Immature natural killer cell (primary cell): ENCODE data around the gene KCNN3. TPM values are rescaled to one million over a fixed set of nuclear protein-coding genes. Genes with fewer than 3 reads are reported as not detected.

ENCODE experiments used
- DNase-seq, 3 donors: peaks; one replicate each; pipeline ENCODE4 v3.0.0; 2022; ENCODE audit warnings: mixed read lengths in 1 of 3
- H3K27ac Mint-ChIP-seq, 6 donors: one replicate each; pipeline ENCODE4 v1.8.0; 2020; ENCODE audit warnings: mixed read lengths in 6 of 6, mild to moderate bottlenecking in 5 of 6, inconsistent platforms in 4 of 6, moderate library complexity in 3 of 6
- H3K27me3 Mint-ChIP-seq, 3 donors: one replicate each; pipeline ENCODE4 v1.8.0; 2020 to 2021; ENCODE audit warnings: low read depth in 3 of 3, mild to moderate bottlenecking in 3 of 3, mixed read lengths in 3 of 3, moderate library complexity in 3 of 3, inconsistent platforms in 1 of 3
- H3K36me3 Mint-ChIP-seq, 3 donors: one replicate each; pipeline ENCODE4 v1.8.0; 2020; ENCODE audit warnings: mixed read lengths in 3 of 3, inconsistent platforms in 2 of 3, mild to moderate bottlenecking in 2 of 3
- H3K4me1 Mint-ChIP-seq, 2 donors: one replicate each; pipeline ENCODE4 v1.8.0; 2020; ENCODE audit warnings: inconsistent platforms in 2 of 2, mild to moderate bottlenecking in 2 of 2, mixed read lengths in 2 of 2, moderate library complexity in 1 of 2
- H3K4me3 Mint-ChIP-seq, 5 donors: one replicate each; pipeline ENCODE4 v1.8.0; 2020; ENCODE audit warnings: mild to moderate bottlenecking in 5 of 5, mixed read lengths in 5 of 5, inconsistent platforms in 3 of 5, moderate library complexity in 3 of 5
- H3K9me3 Mint-ChIP-seq, 6 donors: one replicate each; pipeline ENCODE4 v1.8.0; 2020; ENCODE audit warnings: mild to moderate bottlenecking in 6 of 6, mixed read lengths in 6 of 6, inconsistent platforms in 4 of 6, moderate library complexity in 3 of 6
- polyA plus RNA-seq, 3 donors: library from polyadenylated mRNA; unstranded; fragments of 300-500 nt; fragmentation: Illumina TruSeq; gene quantifications; one replicate each; pipeline ENCODE4 v1.2.3, GENCODE V29; 2021

KCNN3 gene
- polyA plus RNA-seq, 3 donors from 2014 or later: not detected

DNA sequence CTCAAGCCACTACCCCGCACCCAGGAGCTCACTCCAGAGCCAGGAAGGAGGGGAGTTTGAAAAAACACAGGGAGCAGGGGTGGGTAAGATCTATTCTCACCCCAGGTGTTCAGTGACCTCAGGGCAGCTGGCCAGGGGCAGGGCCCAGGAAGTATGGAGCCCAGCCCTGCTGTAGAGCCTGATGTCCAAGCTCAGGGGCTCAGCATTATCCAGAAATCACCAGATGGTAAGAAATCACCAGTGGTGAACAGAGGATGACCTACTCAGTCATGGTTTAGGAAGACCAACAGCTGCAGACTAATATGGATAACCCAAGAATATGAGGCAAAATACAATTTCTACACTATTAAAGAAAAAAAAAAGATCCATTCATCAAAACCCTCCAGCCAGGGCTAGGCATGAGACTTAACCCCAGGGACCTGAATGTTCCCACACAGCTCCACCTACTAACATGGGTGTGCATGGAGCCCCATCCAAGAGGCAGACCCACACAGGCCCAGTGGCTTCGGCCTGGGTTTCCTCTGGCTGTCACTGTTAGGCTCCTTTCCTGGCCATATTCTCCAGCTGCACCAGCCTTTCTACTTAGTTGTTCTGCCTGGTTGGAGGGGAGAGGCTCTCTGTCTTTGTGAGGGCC lies 67.6 kb downstream of the KCNN3 start:
- Mint-ChIP-seq H3K4me3 (no peak overlapping the region), H3K27me3 (peaks cover 5 to 8% (median 5%) of the 10 kb centered on the region in 3 donors), H3K36me3 (no peaks in the 10 kb centered on the region), H3K9me3 (peaks cover 0 to 4% (median 0%) of the 10 kb centered on the region in 6 donors), H3K27ac (no peak overlapping the region), H3K4me1 (peaks cover 0 to 5% of the 10 kb centered on the region in 2 donors)
- DNase-seq: no peak

DNA sequence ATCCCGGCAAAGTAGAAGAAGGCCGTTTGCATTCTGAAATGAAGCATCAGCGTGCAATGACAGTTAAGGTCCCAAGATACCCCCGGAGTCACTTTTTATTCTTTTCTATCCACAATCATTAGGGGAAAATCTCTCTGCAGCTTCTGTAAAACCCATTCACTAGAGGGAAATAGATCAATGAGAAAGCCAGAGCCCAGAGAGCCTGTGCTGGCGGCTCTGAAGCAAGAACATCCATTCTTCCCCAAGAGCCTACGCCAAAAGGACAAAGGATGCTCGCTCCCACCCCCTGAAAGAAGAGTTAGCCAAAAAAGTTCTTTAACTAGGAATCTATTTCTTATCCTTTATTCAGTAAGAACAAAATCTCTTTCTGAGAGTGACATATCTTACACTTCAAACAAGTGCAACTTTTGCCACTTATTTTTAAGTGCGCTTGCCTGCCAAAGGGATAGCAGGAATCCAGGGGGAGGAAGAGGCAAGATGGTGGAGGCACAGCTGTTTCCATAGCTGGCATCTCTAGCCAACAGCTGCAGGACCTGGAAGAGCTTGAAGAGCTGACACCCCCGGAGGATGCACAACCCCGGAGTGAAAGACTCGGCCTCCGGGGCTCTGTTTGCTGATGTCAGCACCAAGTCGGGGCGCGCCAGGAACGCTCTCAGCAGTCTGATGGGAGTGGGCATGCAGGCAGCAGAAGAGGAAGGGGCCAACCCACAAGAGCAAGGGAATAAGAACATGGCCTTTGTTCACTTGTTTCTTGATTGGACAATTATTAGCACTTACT lies 68.7 kb downstream of the KCNN3 start:
- DNase-seq: no peak
- no peak overlapping the region for H3K4me3 Mint-ChIP-seq
- no peaks in the 10 kb centered on the region for H3K4me1 Mint-ChIP-seq
- H3K36me3 Mint-ChIP-seq: no peaks in the 10 kb centered on the region
- no peak overlapping the region for H3K27ac Mint-ChIP-seq
- H3K27me3 Mint-ChIP-seq: peaks cover 2 to 12% (median 3%) of the 10 kb centered on the region in 3 donors
- peaks cover 0 to 1% (median 0%) of the 10 kb centered on the region in 6 donors for H3K9me3 Mint-ChIP-seq

DNA sequence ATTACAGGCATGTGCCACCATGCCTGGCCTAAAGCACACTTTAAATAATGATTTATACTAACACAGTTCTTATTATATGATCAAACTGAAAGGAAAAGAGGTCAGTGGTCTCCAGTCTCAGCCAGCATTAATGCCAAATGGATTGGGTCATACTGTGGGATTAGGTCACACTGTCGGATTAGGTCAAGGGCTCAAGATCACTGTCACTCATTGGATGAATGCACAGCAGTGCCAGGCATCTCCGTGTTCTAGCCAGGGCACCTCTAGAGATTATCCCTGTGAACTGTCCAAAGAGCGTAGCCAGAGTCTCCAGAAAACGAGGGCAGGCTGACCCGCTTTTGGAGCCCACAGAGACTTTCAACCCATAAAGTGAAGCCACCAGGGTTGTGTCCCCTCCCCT lies 70.9 kb downstream of the KCNN3 start:
- Mint-ChIP-seq H3K4me1 (no peaks in the 10 kb centered on the region), H3K27ac (no peak overlapping the region), H3K36me3 (no peaks in the 10 kb centered on the region), H3K9me3 (no peaks in the 10 kb centered on the region), H3K27me3 (peaks cover 2 to 8% (median 5%) of the 10 kb centered on the region in 3 donors), H3K4me3 (no peak overlapping the region)
- DNase-seq: no peak

DNA sequence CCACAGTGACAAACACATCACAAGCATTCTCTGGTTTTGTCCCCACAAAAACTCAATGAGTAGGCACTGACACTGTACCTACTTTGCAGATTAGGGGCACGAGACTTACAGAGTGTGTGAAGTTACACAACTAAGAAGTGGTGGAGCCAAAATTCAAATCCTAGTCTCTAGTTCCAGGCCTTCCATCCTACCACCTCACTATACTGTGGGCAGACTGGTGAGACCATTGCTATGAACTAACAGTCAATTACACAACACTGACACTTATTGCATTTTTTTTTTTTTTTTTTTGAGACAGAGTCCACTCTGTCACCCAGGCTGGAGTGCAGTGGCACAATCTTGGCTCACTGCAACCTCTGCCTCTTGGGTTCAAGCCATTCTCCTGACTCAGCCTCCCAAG lies 71.4 kb downstream of the KCNN3 start:
- no peaks in the 10 kb centered on the region for H3K36me3 Mint-ChIP-seq
- peaks cover 2 to 8% (median 5%) of the 10 kb centered on the region in 3 donors for H3K27me3 Mint-ChIP-seq
- no peaks in the 10 kb centered on the region for H3K9me3 Mint-ChIP-seq
- H3K4me1 Mint-ChIP-seq: no peaks in the 10 kb centered on the region
- no peak overlapping the region for H3K4me3 Mint-ChIP-seq
- H3K27ac Mint-ChIP-seq: no peak overlapping the region
- no peak for DNase-seq

DNA sequence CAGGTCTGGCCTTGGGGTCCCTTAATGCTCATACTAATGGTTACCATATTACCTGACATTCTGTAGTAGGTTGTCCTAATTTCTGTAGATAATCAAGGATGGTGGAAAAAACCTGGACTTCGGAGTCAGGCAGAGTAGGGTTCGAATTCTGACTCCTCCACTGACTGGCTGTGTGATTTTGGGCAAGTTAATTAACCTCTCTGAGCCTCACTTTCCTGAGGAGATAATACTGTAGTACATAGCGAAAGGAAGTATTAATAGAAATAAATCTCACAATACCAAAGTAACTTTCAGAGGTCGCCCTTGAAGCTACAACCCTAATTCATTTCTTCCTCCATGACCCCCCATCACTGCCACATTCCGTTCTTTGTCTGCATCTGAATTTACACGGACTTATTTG lies 72.9 kb downstream of the KCNN3 start:
- Mint-ChIP-seq H3K9me3 (no peaks in the 10 kb centered on the region), H3K4me3 (no peak overlapping the region), H3K27ac (no peak overlapping the region), H3K36me3 (no peaks in the 10 kb centered on the region), H3K4me1 (peaks cover 0 to 8% of the 10 kb centered on the region in 2 donors), H3K27me3 (peaks cover 4 to 12% (median 4%) of the 10 kb centered on the region in 3 donors)
- no peak for DNase-seq

DNA sequence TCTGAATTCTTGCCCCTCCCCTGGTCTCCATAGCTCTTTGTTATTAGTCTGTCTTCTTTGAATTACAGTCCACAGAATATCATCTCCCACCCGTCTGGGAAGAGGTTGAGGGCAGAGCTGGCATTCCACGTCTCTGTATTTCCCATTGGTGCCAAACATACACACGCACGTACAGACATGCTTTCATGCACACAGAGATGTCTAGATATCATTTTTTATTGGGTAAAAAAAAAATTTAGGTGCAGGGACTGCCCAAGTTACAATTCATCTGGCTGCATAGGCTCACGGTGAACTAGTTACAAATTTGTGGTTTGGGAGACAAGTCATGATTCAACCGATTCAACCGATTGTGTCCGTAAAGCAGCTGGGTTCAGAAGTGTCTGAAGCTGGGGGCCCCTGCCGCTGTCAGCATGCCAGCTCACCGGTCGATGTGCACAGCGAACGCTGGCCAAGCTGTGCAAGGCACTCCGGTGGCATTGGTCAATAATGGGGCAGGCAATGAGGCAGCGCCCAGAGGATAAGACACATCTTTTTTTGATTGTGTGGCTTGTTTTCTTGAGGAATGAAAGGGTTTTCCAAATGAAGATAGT lies 73.7 kb downstream of the KCNN3 start:
- Mint-ChIP-seq H3K27ac (no peak overlapping the region), H3K4me1 (peaks cover 7 to 16% of the 10 kb centered on the region in 2 donors), H3K36me3 (no peaks in the 10 kb centered on the region)

DNA sequence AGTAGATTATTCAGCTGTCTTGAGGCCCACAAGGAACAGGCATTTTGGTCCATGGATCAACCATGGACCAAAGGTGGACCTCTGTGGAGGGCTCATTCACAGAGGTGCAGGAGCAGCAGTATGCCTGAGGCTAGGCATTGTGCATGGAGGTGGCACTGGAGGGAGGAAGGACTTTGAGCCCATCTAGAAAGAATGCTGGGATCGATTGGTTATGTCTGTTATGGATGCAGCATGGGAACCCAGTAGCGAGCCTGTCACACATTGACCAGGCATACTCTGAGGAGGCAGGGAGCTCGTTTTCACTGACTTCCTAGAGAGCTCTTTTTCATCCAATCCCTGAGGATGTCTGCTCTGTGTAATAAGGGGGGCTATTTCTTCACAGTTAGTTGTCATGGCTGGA lies 75.5 kb downstream of the KCNN3 start:
- no peaks in the 10 kb centered on the region for H3K9me3 Mint-ChIP-seq
- no peak overlapping the region for H3K4me3 Mint-ChIP-seq
- peaks cover 11 to 21% of the 10 kb centered on the region in 2 donors for H3K4me1 Mint-ChIP-seq
- H3K36me3 Mint-ChIP-seq: peaks cover 0 to 4% (median 0%) of the 10 kb centered on the region in 3 donors
- no peak overlapping the region for H3K27ac Mint-ChIP-seq
- DNase-seq: no peak
- H3K27me3 Mint-ChIP-seq: peaks cover 5 to 16% (median 7%) of the 10 kb centered on the region in 3 donors

More for the DNA sequence above, 73.7 kb downstream of the KCNN3 start:
- no peak for DNase-seq
- peaks cover 4 to 13% (median 7%) of the 10 kb centered on the region in 3 donors for H3K27me3 Mint-ChIP-seq
- no peak overlapping the region for H3K4me3 Mint-ChIP-seq
- H3K9me3 Mint-ChIP-seq: no peaks in the 10 kb centered on the region

DNA sequence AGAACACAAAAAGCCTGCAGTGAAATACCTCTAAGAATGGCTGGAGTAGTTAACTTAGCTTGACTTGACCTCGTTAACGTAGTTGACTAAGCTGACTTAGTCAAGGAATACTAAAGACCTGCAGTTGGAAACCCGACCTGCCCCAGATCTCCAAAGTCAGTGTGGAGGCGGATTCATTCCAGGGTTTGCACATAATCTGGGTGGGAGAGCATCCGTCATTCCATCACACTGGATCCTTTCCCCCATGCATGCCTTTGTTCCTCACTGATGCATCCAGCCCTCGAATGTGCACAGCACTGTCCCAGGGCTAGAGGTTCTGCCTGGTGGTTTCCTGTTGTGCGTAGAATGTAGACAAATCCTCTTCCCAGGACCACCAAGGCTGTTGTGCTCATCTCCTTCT lies 76.4 kb downstream of the KCNN3 start:
- DNase-seq: no peak
- Mint-ChIP-seq H3K36me3 (peaks cover 0 to 4% (median 0%) of the 10 kb centered on the region in 3 donors), H3K4me3 (no peak overlapping the region), H3K27me3 (peaks cover 5 to 16% (median 8%) of the 10 kb centered on the region in 3 donors), H3K4me1 (peaks cover 11 to 21% of the 10 kb centered on the region in 2 donors), H3K9me3 (no peaks in the 10 kb centered on the region), H3K27ac (no peak overlapping the region)

DNA sequence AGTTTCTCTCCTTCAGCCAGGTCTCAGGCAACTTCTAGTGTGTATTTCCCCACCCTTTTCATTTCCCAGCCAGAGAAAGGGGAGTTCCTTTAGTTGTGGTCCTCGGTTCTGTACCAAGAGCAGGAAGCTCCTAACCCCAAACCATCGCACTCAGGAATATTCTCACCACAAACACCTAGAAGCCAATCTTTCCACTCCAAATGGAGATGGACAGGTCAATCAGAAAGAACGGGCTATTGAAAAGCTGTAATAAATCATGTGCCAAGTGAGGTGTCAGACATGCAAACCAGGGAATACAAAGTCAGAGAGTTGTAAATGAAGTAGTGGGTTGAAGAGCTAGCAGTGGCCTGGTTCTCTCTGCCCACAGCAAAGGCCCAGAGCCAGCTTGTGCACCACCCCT lies 77.2 kb downstream of the KCNN3 start:
- H3K4me1 Mint-ChIP-seq: peaks cover 11 to 21% of the 10 kb centered on the region in 2 donors
- DNase-seq: no peak
- H3K9me3 Mint-ChIP-seq: no peaks in the 10 kb centered on the region
- H3K27me3 Mint-ChIP-seq: peaks cover 5 to 16% (median 8%) of the 10 kb centered on the region in 3 donors
- no peak overlapping the region for H3K4me3 Mint-ChIP-seq
- H3K27ac Mint-ChIP-seq: no peak overlapping the region
- H3K36me3 Mint-ChIP-seq: peaks cover 0 to 4% (median 0%) of the 10 kb centered on the region in 3 donors

DNA sequence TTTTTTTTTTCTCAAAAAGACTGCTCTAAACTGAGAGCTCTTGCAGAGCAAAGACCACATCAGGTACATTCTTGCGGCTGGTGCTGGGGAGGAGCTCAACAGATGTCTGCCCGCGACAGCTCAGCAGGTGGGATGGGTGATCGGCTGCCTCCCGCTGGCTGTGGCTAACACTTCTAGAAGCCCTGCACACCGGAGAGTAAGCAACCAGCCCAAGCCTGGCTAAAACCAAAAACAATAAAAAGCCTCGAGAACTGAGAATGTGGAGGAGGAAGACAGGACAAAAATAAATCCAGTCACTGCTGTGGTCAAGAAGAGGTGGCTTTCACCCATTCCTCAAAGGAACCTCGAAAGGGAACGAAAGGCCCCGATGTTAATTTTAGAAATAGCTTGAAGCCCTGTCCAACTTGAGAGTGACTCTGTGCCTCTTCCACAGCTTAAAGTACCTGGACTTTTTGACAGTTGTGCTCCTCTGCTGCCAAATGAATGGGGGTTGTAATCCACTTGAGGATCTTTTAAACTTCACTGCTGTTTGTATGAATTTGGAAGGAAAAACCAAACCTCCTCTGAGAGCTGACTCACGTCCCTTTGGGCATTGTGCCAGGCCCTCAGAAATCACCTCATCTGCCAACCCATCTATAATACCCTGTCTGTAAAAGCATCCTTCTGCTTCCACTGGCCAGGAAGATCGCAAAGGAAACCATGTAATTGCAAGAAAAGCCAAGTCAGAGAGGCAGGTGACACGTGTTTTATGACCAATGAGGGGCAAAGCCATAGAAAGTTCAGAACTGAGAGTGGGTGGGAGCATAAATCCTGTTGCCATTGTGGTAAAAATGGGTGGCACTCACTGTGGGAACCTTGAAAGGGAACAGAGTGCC lies 78.6 kb downstream of the KCNN3 start:
- H3K4me1 Mint-ChIP-seq: peaks cover 11 to 21% of the 10 kb centered on the region in 2 donors
- peak; percentile 39 to 60 (median 43) for DNase-seq
- peaks cover 3 to 16% (median 5%) of the 10 kb centered on the region in 3 donors for H3K27me3 Mint-ChIP-seq
- peak overlapping the region; percentile 44 to 70 (median 59) for H3K4me3 Mint-ChIP-seq
- peaks cover 0 to 4% (median 0%) of the 10 kb centered on the region in 3 donors for H3K36me3 Mint-ChIP-seq
- peak overlapping the region in 5 of 6 donors; percentile 18 to 70 (median 30) for H3K27ac Mint-ChIP-seq
- H3K9me3 Mint-ChIP-seq: no peaks in the 10 kb centered on the region

DNA sequence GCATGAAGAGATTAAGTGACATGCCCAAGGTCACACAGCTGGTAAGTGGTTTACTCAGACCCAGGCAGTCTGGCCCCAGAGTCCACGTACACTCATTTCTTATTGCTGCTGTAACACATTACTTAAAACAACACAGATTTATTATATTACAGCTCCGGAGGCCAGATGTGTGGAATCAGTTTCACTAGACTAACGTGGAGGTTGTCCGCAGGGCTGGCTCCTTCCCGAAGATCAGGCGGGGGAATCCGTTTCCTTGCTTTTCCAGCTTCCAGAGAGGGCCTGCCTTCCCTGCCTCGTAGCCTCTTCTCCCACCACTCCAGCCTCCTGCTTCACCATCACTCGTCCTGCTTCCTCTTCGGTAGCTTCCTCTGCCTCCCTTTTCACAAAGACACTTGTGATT lies 81.2 kb downstream of the KCNN3 start:
- H3K9me3 Mint-ChIP-seq: peaks cover 0 to 2% (median 0%) of the 10 kb centered on the region in 6 donors
- H3K4me1 Mint-ChIP-seq: peaks cover 11 to 21% of the 10 kb centered on the region in 2 donors
- no peak overlapping the region for H3K27ac Mint-ChIP-seq
- H3K27me3 Mint-ChIP-seq: peaks cover 3 to 13% (median 4%) of the 10 kb centered on the region in 3 donors
- no peak overlapping the region for H3K4me3 Mint-ChIP-seq
- peaks cover 0 to 4% (median 0%) of the 10 kb centered on the region in 3 donors for H3K36me3 Mint-ChIP-seq
- DNase-seq: no peak

DNA sequence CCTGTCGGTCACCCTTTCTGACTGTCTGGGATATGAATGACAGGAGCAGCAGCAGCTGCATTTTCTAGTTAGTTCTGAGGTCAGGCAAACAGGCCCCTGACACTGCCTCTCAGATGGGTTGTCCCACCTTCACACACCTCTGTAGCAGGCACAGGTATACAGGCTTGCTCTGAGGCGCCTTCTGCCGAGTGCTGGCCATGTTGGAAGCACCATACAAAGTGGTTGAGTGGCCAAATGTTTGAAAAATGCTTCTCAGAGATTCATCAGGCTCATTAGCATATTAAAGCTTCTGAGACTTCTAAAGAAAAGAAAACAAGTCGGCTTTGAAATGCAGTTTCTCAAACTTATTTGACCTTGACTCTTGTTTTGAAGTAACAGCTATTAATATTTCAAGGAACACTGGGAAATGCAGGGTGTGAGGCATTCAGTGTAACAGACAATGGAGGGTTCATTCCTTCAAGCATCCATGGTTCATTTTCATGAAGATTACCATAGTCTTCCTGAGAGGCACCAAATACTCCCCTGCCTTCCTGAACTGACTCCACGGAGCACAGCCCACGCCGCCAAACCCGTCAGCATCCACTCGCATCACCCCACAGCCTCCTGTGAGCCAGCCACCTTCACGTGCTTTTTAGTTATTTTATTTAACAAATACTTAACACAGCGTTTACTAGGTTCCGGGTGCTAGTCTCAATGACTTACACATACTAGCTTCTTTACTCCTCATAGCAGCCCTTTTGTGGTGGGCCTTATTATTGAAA lies 81.8 kb downstream of the KCNN3 start:
- Mint-ChIP-seq H3K4me3 (no peak overlapping the region), H3K36me3 (peaks cover 0 to 4% (median 0%) of the 10 kb centered on the region in 3 donors), H3K27ac (no peak overlapping the region), H3K27me3 (peaks cover 3 to 13% (median 4%) of the 10 kb centered on the region in 3 donors), H3K9me3 (peaks cover 0 to 2% (median 0%) of the 10 kb centered on the region in 6 donors), H3K4me1 (peaks cover 11 to 21% of the 10 kb centered on the region in 2 donors)
- no peak for DNase-seq
